Neural cell (in vitro differentiated cells): ENCODE data around the gene MTX2. TPM values are rescaled to one million over a fixed set of nuclear protein-coding genes. Genes with fewer than 3 reads are reported as not detected.

Experiments
- H2AFZ ChIP-seq: fragments of 200-600, 300-800 bp; sonication (generic), shearing (Covaris generic); 2 replicates; pipeline ENCODE4 v1.6.0; 2014; ENCODE audit warnings: low read depth, mild to moderate bottlenecking, antibody characterized with exemption, low read length, moderate library complexity
- H3F3A ChIP-seq: fragments of 200-600 bp; shearing (Covaris generic); 2 replicates; pipeline ENCODE4 v1.6.1; 2016; ENCODE audit warnings: mild to moderate bottlenecking, moderate library complexity, mixed read lengths, antibody characterized with exemption, low read length; ENCODE audit not compliant: insufficient read depth, poor library complexity, severe bottlenecking
- H3K27ac ChIP-seq: fragments of 200-600, 300-800 bp; sonication (generic), shearing (Covaris generic); 2 replicates; pipeline ENCODE4 v1.5.1; 2014; ENCODE audit warnings: mild to moderate bottlenecking, low read length, moderate library complexity
- H3K27me3 ChIP-seq: fragments of 300-800, 200-600 bp; sonication (generic), shearing (Covaris generic); 2 replicates; pipeline ENCODE4 v1.6.0; 2014; ENCODE audit warnings: mild to moderate bottlenecking, low read depth, low read length, moderate library complexity; ENCODE audit not compliant: insufficient read depth
- H3K36me3 ChIP-seq: fragments of 300-800, 200-600 bp; sonication (generic), shearing (Covaris generic); 2 replicates; pipeline ENCODE4 v1.5.1; 2014; ENCODE audit warnings: mild to moderate bottlenecking, antibody characterized with exemption, low read length, moderate library complexity; ENCODE audit not compliant: insufficient read depth
- H3K4me2 ChIP-seq: fragments of 300-800, 200-600 bp; sonication (generic), shearing (Covaris generic); 2 replicates; pipeline ENCODE4 v1.6.0; 2014; ENCODE audit warnings: mild to moderate bottlenecking, low read length
- H3K4me3 ChIP-seq: fragments of 300-800, 200-600 bp; sonication (generic), shearing (Covaris generic); 2 replicates; pipeline ENCODE4 v1.5.1; 2014; ENCODE audit warnings: mild to moderate bottlenecking, low read length, moderate library complexity
- H3K79me2 ChIP-seq: fragments of 200-600 bp; shearing (Covaris generic); replicated peaks from 2 replicates; pipeline ENCODE4 v1.6.0; 2014; ENCODE audit warnings: mild to moderate bottlenecking, low read length, moderate library complexity; ENCODE audit not compliant: insufficient read depth
- H3K9ac ChIP-seq: fragments of 300-800, 200-600 bp; sonication (generic), shearing (Covaris generic); 2 replicates; pipeline ENCODE4 v1.6.1; 2016; ENCODE audit warnings: mild to moderate bottlenecking, low read length, mixed read lengths
- H3K9me2 ChIP-seq: fragments of 200-600 bp; shearing (Covaris generic); 2 replicates; pipeline ENCODE4 v1.6.1; 2016; ENCODE audit warnings: mild to moderate bottlenecking, low read length, mixed read lengths; ENCODE audit not compliant: insufficient read depth
- H3K9me3 ChIP-seq: fragments of 200-600, 300-800 bp; sonication (generic), shearing (Covaris generic); 2 replicates; pipeline ENCODE4 v1.6.1; 2016; ENCODE audit warnings: mild to moderate bottlenecking, mixed run types, low read length, moderate library complexity, mixed read lengths
- H4K20me1 ChIP-seq: fragments of 200-600 bp; shearing (Covaris generic); 2 replicates; pipeline ENCODE4 v1.6.1; 2016; ENCODE audit warnings: mild to moderate bottlenecking, mixed run types; ENCODE audit not compliant: insufficient read depth
- CTCF ChIP-seq: fragments of 450-650 bp; IDR thresholded peaks from 2 replicates; pipeline ENCODE4 v1.5.1; 2014; ENCODE audit warnings: antibody characterized with exemption, mild to moderate bottlenecking, moderate library complexity; ENCODE audit not compliant: poor library complexity, severe bottlenecking
- EP300 ChIP-seq: fragments of 450-650 bp; conservative IDR thresholded peaks from 2 replicates; pipeline ENCODE4 v1.6.1; 2014; ENCODE audit warnings: antibody characterized with exemption, mild to moderate bottlenecking, moderate library complexity; ENCODE audit not compliant: poor library complexity, severe bottlenecking
- EZH2 ChIP-seq: fragments of 200-600, 300-800 bp; shearing (Covaris generic), sonication (generic); IDR thresholded peaks from 2 replicates; pipeline ENCODE4 v1.6.1; 2014; ENCODE audit warnings: antibody characterized with exemption, low read length, borderline replicate concordance, mild to moderate bottlenecking; ENCODE audit not compliant: insufficient read depth, poor library complexity, severe bottlenecking
- MXI1 ChIP-seq: fragments of 450-650 bp; conservative IDR thresholded peaks from 2 replicates; pipeline ENCODE4 v1.6.1; 2014; ENCODE audit warnings: antibody characterized with exemption, mild to moderate bottlenecking; ENCODE audit not compliant: poor library complexity, severe bottlenecking
- POLR2AphosphoS5 ChIP-seq: IDR thresholded peaks from 2 replicates; pipeline ENCODE4 v1.6.1; 2012
- RAD21 ChIP-seq: fragments of 450-650 bp; conservative IDR thresholded peaks from 2 replicates; pipeline ENCODE4 v1.6.1; 2014; ENCODE audit warnings: antibody characterized with exemption, mild to moderate bottlenecking, moderate library complexity
- SMC3 ChIP-seq: fragments of 450-650 bp; conservative IDR thresholded peaks from 2 replicates; pipeline ENCODE4 v1.6.1; 2014; ENCODE audit warnings: antibody characterized with exemption, mild to moderate bottlenecking, moderate library complexity; ENCODE audit not compliant: poor library complexity
- TAF1 ChIP-seq: IDR thresholded peaks from 2 replicates; pipeline ENCODE4 v1.6.1; 2012; ENCODE audit warnings: low read depth
- polyA plus RNA-seq: library from polyadenylated mRNA; depleted of rRNA; stranded (reverse); fragments of >200 nt; gene quantifications from 2 replicates; pipeline ENCODE4 v1.2.3, GENCODE V29; 2014
- TF ChIP-seq, protein P1 (sequence below): IDR thresholded peaks from 2 replicates; pipeline ENCODE4 v1.6.1; 2012; ENCODE audit warnings: borderline replicate concordance

Gene MTX2
- polyA plus RNA-seq, 1 donor from 2014 or later: 128 TPM

- Histone ChIP-seq H3K27ac (no peak overlapping the region), H3F3A (no peaks in the 10 kb centered on the region), H3K27me3 (no peaks in the 10 kb centered on the region), H3K9me3 (no peaks in the 10 kb centered on the region), H2AFZ (no peak overlapping the region), H3K4me2 (no peak overlapping the region), H4K20me1 (no peaks in the 10 kb centered on the region), H3K9ac (no peak overlapping the region), H3K79me2 (peaks cover 31% of the 10 kb centered on the region), H3K9me2 (no peaks in the 10 kb centered on the region), H3K36me3 (no peaks in the 10 kb centered on the region), H3K4me3 (no peak overlapping the region)
- TF ChIP-seq TAF1 (no peak), EP300 (no peak), EZH2 (no peak), SMC3 (no peak), POLR2AphosphoS5 (no peak), RAD21 (no peak)
- TF ChIP-seq, protein P1, sequence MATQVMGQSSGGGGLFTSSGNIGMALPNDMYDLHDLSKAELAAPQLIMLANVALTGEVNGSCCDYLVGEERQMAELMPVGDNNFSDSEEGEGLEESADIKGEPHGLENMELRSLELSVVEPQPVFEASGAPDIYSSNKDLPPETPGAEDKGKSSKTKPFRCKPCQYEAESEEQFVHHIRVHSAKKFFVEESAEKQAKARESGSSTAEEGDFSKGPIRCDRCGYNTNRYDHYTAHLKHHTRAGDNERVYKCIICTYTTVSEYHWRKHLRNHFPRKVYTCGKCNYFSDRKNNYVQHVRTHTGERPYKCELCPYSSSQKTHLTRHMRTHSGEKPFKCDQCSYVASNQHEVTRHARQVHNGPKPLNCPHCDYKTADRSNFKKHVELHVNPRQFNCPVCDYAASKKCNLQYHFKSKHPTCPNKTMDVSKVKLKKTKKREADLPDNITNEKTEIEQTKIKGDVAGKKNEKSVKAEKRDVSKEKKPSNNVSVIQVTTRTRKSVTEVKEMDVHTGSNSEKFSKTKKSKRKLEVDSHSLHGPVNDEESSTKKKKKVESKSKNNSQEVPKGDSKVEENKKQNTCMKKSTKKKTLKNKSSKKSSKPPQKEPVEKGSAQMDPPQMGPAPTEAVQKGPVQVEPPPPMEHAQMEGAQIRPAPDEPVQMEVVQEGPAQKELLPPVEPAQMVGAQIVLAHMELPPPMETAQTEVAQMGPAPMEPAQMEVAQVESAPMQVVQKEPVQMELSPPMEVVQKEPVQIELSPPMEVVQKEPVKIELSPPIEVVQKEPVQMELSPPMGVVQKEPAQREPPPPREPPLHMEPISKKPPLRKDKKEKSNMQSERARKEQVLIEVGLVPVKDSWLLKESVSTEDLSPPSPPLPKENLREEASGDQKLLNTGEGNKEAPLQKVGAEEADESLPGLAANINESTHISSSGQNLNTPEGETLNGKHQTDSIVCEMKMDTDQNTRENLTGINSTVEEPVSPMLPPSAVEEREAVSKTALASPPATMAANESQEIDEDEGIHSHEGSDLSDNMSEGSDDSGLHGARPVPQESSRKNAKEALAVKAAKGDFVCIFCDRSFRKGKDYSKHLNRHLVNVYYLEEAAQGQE: no peak
Measured at GRCh38 chr2:176284461-176285049, 15.3 kb downstream of the MTX2 start.

GRCh38 chr2:176285321-176285720, 16.1 kb downstream of the MTX2 start:
- H3F3A ChIP-seq: no peaks in the 10 kb centered on the region
- no peak overlapping the region for H3K9ac ChIP-seq
- no peaks in the 10 kb centered on the region for H3K9me2 ChIP-seq
- TF ChIP-seq, protein P1: no peak
- TF ChIP-seq SMC3 (no peak), MXI1 (no peak), TAF1 (no peak), RAD21 (no peak), CTCF (no peak), EZH2 (no peak), EP300 (no peak), POLR2AphosphoS5 (no peak)
- H3K36me3 ChIP-seq: no peaks in the 10 kb centered on the region
- H2AFZ ChIP-seq: no peak overlapping the region
- no peak overlapping the region for H3K4me2 ChIP-seq
- no peaks in the 10 kb centered on the region for H4K20me1 ChIP-seq
- no peak overlapping the region for H3K4me3 ChIP-seq
- H3K27me3 ChIP-seq: no peaks in the 10 kb centered on the region
- H3K27ac ChIP-seq: no peak overlapping the region
- no peaks in the 10 kb centered on the region for H3K9me3 ChIP-seq
- H3K79me2 ChIP-seq: peaks cover 31% of the 10 kb centered on the region
